ENCODE results near the gene UBAC1.

The UBAC1 gene

DNA sequence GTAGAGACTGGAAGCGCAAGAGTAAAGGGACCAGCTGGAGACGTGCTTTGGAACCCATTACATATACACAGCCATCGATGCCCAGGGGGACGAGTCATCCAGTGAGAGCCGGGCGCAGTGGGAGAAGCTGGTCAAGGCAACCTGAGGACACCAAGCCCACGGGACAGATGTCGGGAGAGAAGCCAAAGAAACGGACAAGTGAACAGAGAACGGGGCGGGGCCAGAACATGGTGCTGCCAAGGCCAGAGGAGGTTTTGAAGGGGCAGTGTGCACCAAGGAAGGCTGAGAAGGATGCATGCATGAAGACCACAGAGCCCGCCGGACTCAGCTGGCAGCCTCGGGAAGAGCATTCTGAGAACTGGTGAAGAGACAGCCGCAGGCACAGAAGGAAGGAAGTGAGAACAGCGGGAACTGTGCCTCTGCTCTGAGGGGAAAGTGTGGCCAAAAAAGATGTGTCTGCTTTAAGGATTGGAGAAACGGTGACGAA lies 74.1 kb downstream of the UBAC1 start:
- Histone ChIP-seq H3K9ac (ENCODE audit: low read length in 2 of 2) (no peak overlapping the region), H3K36me3 (ENCODE audit: control insufficient read depth in 2 of 2, insufficient read depth in 2 of 2, low read length in 2 of 2) (peaks cover 4% of the 10 kb centered on the region in 2 donors), H3K9me3 (ENCODE audit: control insufficient read depth in 2 of 2, low read length in 2 of 2) (no peaks in the 10 kb centered on the region), H3K27me3 (ENCODE audit: control insufficient read depth in 1 of 2, insufficient read depth in 2 of 2, low read length in 2 of 2) (no peaks in the 10 kb centered on the region), H3K27ac (ENCODE audit: low read length) (no peak overlapping the region), H3K4me1 (ENCODE audit: control insufficient read depth, insufficient read depth, low read length) (peaks cover 50% of the 10 kb centered on the region), H3K4me3 (ENCODE audit: low read length in 2 of 2) (no peak overlapping the region)

GRCh38 chr9:135886147-135886981 lies 74.8 kb downstream of the UBAC1 start:
- no peak overlapping the region for H3K9ac ChIP-seq (ENCODE audit: low read length in 2 of 2)
- H3K9me3 ChIP-seq (ENCODE audit: control insufficient read depth in 2 of 2, low read length in 2 of 2): no peaks in the 10 kb centered on the region
- no peaks in the 10 kb centered on the region for H3K27me3 ChIP-seq (ENCODE audit: control insufficient read depth in 1 of 2, insufficient read depth in 2 of 2, low read length in 2 of 2)
- peaks cover 48% of the 10 kb centered on the region for H3K4me1 ChIP-seq (ENCODE audit: control insufficient read depth, insufficient read depth, low read length)
- H3K27ac ChIP-seq (ENCODE audit: low read length): no peak overlapping the region
- H3K4me3 ChIP-seq (ENCODE audit: low read length in 2 of 2): no peak overlapping the region
- H3K36me3 ChIP-seq (ENCODE audit: control insufficient read depth in 2 of 2, insufficient read depth in 2 of 2, low read length in 2 of 2): peaks cover 4% of the 10 kb centered on the region in 2 donors

DNA sequence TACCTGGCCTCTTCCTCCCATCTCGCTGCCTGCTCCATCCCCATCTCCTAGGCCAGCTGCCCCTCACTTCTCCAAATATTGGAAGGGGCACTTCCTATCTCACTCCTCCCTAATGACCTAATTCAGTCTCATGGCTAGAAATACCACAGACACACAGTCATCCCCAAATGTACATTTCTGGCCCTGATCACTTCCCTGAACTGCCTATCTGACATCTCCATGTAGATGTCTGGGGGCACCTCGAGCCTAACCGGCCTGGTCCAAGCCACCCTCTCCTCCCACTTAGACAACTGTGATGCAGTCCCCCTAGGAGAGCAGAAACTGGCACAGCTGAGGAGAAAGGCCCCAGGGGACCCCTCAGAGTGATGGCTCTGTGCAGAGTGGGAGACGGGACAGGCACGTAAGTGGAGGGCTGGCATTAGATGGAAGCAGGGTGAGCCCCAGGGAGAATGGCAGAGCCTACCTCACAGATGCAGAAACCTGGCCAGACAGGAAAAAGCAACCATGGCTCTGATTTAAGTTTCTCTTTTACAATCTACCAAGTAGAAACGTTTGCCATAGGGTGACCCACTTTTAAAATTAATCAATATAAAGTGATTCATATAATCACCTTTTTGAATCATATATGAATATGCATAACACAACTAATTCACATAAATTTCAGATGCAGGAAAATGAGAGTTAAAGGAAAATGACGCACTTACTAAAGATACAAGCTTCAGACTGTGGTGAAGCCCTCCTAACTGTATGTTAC lies 75.9 kb downstream of the UBAC1 start:
- Histone ChIP-seq H3K9ac (ENCODE audit: low read length in 2 of 2) (no peak overlapping the region), H3K36me3 (ENCODE audit: control insufficient read depth in 2 of 2, insufficient read depth in 2 of 2, low read length in 2 of 2) (peaks cover 4% of the 10 kb centered on the region in 2 donors), H3K4me1 (ENCODE audit: control insufficient read depth, insufficient read depth, low read length) (peaks cover 38% of the 10 kb centered on the region), H3K27me3 (ENCODE audit: control insufficient read depth in 1 of 2, insufficient read depth in 2 of 2, low read length in 2 of 2) (no peaks in the 10 kb centered on the region), H3K9me3 (ENCODE audit: control insufficient read depth in 2 of 2, low read length in 2 of 2) (no peaks in the 10 kb centered on the region), H3K4me3 (ENCODE audit: low read length in 2 of 2) (no peak overlapping the region), H3K27ac (ENCODE audit: low read length) (no peak overlapping the region)

DNA sequence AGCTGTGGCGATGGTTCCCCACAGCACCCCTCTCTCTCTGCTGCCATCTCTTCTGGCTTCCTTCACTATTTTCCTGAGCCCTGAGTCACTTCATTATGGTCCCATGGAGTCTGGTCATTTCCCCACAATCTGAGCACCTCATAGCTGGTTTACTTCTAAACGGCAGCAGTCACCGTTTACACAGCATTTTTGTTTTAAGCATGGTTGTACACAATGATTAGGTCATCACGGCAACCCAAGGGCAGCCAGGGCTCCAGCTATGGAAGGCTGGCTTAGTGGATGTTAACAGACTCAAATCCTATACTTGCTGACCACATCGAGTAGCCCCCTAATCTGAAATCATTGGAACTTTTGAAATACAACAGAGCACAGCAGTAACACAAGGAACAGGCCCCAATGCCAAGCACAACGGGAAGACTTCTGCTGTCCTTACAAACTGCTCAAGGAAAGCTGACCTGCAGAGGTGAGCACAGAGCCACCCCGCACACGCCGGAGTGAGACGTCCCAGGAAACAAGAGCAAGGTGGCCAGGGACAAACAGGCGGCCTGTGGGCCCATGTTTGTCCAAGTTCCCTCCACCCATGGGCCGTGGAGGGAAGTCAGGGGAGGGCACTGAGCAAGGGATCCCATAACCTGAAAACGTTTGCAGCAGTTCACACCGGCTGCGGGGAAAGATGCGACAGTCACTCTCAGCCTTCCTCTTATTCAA lies 76.7 kb downstream of the UBAC1 start:
- Histone ChIP-seq H3K4me1 (ENCODE audit: control insufficient read depth, insufficient read depth, low read length) (peaks cover 31% of the 10 kb centered on the region), H3K9ac (ENCODE audit: low read length in 2 of 2) (no peak overlapping the region), H3K4me3 (ENCODE audit: low read length in 2 of 2) (no peak overlapping the region), H3K9me3 (ENCODE audit: control insufficient read depth in 2 of 2, low read length in 2 of 2) (no peaks in the 10 kb centered on the region), H3K27ac (ENCODE audit: low read length) (no peak overlapping the region), H3K27me3 (ENCODE audit: control insufficient read depth in 1 of 2, insufficient read depth in 2 of 2, low read length in 2 of 2) (no peaks in the 10 kb centered on the region), H3K36me3 (ENCODE audit: control insufficient read depth in 2 of 2, insufficient read depth in 2 of 2, low read length in 2 of 2) (peaks cover 4 to 7% of the 10 kb centered on the region in 2 donors)

DNA sequence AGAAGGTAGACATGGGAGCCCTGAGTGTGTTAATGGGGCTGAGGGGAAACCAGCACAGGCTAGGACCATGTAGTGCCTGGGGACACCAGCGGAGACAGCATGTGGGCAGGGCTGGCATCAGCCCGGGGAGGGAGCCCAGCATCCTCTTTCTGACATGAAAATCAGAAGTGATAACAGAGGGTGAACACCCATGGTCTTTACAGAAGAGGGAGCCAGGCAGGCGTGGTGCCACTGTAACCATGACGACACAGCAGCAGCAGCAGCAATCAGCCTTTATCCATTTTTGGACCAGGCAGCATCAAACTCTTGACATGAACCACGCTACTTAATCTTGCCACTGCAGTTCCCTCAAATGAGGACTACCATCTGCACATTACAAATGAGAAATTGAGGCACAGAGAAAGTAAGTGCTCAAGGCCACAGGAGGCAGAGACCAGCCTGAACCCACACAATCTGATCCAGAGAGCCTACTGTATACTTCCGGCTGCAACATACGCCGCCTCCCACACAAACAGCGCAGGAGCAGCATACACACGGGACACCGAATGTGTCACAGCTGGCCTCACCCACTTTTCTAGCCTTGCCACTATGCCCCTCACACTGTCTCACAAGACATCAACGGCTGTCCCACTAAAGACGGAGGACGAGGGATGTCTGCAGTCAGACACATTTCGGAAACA lies 77.6 kb downstream of the UBAC1 start:
- no peak overlapping the region for H3K4me3 ChIP-seq (ENCODE audit: low read length in 2 of 2)
- no peak overlapping the region for H3K27ac ChIP-seq (ENCODE audit: low read length)
- no peak overlapping the region for H3K9ac ChIP-seq (ENCODE audit: low read length in 2 of 2)
- H3K27me3 ChIP-seq (ENCODE audit: control insufficient read depth in 1 of 2, insufficient read depth in 2 of 2, low read length in 2 of 2): no peaks in the 10 kb centered on the region
- H3K9me3 ChIP-seq (ENCODE audit: control insufficient read depth in 2 of 2, low read length in 2 of 2): no peaks in the 10 kb centered on the region
- H3K36me3 ChIP-seq (ENCODE audit: control insufficient read depth in 2 of 2, insufficient read depth in 2 of 2, low read length in 2 of 2): peaks cover 4 to 9% of the 10 kb centered on the region in 2 donors
- H3K4me1 ChIP-seq (ENCODE audit: control insufficient read depth, insufficient read depth, low read length): peaks cover 25% of the 10 kb centered on the region

Data from stomach smooth muscle (tissue), 2 donors.